Motor neuron (in vitro differentiated cells): ENCODE measurements around the gene SLC66A2. TPM values are rescaled to one million over a fixed set of nuclear protein-coding genes. Genes with fewer than 3 reads are reported as not detected.

Experiments
- ATAC-seq, 8 experiments: fragments of 200-7000 bp; cut with Tn5 transposase; replicated peaks in 6 of 8; 2 replicates each; pipeline ENCODE4 v1.8.0; 2021; ENCODE audit warnings: mild to moderate bottlenecking in 8 of 8, moderate library complexity in 8 of 8
- H3K27ac ChIP-seq, 2 donors: fragments of 250-450 bp; sonication (Bioruptor Pico); 2 replicates each; pipeline ENCODE4 v1.9.0; 2021; ENCODE audit warnings: antibody characterized with exemption in 2 of 2, mild to moderate bottlenecking in 2 of 2, moderate library complexity in 1 of 2
- H3K4me1 ChIP-seq, 2 donors: fragments of 250-450 bp; sonication (Bioruptor Pico); replicated peaks in 1 of 2; 2 replicates each; pipeline ENCODE4 v1.6.1; 2021; ENCODE audit warnings: antibody characterized with exemption in 2 of 2, mild to moderate bottlenecking in 2 of 2, moderate library complexity in 1 of 2
- H3K4me3 ChIP-seq, 5 donors: fragments of 250-450 bp; sonication (Bioruptor Pico); 2 replicates each; pipeline ENCODE4 v1.9.0; 2021; ENCODE audit warnings: antibody characterized with exemption in 5 of 5, mild to moderate bottlenecking in 5 of 5, moderate library complexity in 4 of 5
- WGBS, 10 experiments: fragments of 450-650 bp; shearing (Covaris generic); methylation state at CpG; one replicate each; pipeline ENCODE4 v1.0.0; 2022; 5-methylcytosine and 5-hydroxymethylcytosine counted together
- in situ Hi-C, 9 experiments: fragments of 400-800 bp; cut with MboI; loops; one replicate each; pipeline ENCODE4 v1.15.0; 2021; ENCODE audit warnings: low sequenced_read_pairs in 9 of 9, low pct_unique_long_range_greater_than_20kb in 2 of 9; ENCODE audit not compliant: unreplicated experiment in 9 of 9
- total RNA-seq, 8 experiments: library from RNA; unstranded; fragments of 300-600 nt; gene quantifications; 2 replicates each; pipeline versions ENCODE4 v1.2.3 to v1.2.4, GENCODE V29; 2022

Gene SLC66A2
- total RNA-seq, 8 experiments from 2014 or later = 15.6 to 25.7 (median 18.9) TPM

GRCh38 chr18:79903787-79904356, 47.6 kb downstream of the SLC66A2 start:
- no peak overlapping the region for H3K27ac ChIP-seq
- WGBS, 10 experiments = no CpG with 5 or more reads among the region's 25 CpGs
- in situ Hi-C loops = no loop called here
- H3K4me3 ChIP-seq = no peak overlapping the region
- H3K4me1 ChIP-seq = no peaks in the 10 kb centered on the region
- ATAC-seq = no peak

GRCh38 chr18:79903071-79903635, 48.3 kb downstream of the SLC66A2 start:
- Histone ChIP-seq H3K27ac (no peak overlapping the region), H3K4me3 (no peak overlapping the region), H3K4me1 (no peaks in the 10 kb centered on the region)
- no peak for ATAC-seq
- 89 to 98% (median 94%) methylated on average over 3 to 7 of the region's 28 CpGs; no CpG with 5 or more reads in 6 of the 10 experiments for WGBS, 10 experiments
- in situ Hi-C loops = no loop called here

- 93 to 100% (median 99%) methylated on average over 1 to 6 of the region's 20 CpGs; no CpG with 5 or more reads in 6 of the 10 experiments for WGBS, 10 experiments
- H3K4me1 ChIP-seq = no peaks in the 10 kb centered on the region
These were observed 48.8 kb downstream of the SLC66A2 start for GRCh38 chr18:79902640-79903039.

GRCh38 chr18:79902075-79902474, 49.4 kb downstream of the SLC66A2 start:
- ATAC-seq = no peak
- Histone ChIP-seq H3K4me3 (no peak overlapping the region), H3K4me1 (no peaks in the 10 kb centered on the region), H3K27ac (no peak overlapping the region)
- in situ Hi-C loops = no loop called here
- 60 to 100% (median 100%) methylated on average over 1 to 2 of the region's 8 CpGs; no CpG with 5 or more reads in 5 of the 10 experiments for WGBS, 10 experiments

More at GRCh38 chr18:79902640-79903039, 48.8 kb downstream of the SLC66A2 start:
- H3K27ac ChIP-seq = no peak overlapping the region
- in situ Hi-C loops = no loop called here
- no peak for ATAC-seq
- no peak overlapping the region for H3K4me3 ChIP-seq

- WGBS, 10 experiments = 50 to 97% (median 83%) methylated on average over 1 to 6 of the region's 13 CpGs; no CpG with 5 or more reads in 4 of the 10 experiments
- H3K4me1 ChIP-seq = no peaks in the 10 kb centered on the region
- ATAC-seq = no peak
- no peak overlapping the region for H3K4me3 ChIP-seq
- no peak overlapping the region for H3K27ac ChIP-seq
- in situ Hi-C loops = no loop called here
These were observed 49.8 kb downstream of the SLC66A2 start for GRCh38 chr18:79901665-79902064.

- Histone ChIP-seq H3K4me3 (no peak overlapping the region), H3K4me1 (no peaks in the 10 kb centered on the region), H3K27ac (no peak overlapping the region)
- WGBS, 10 experiments = 92 to 100% (median 93%) methylated on average over 1 to 3 of the region's 28 CpGs; no CpG with 5 or more reads in 7 of the 10 experiments
- no peak for ATAC-seq
- in situ Hi-C loops = no loop called here
These were observed 50.6 kb downstream of the SLC66A2 start for GRCh38 chr18:79900610-79901570.

GRCh38 chr18:79899609-79900445, 51.6 kb downstream of the SLC66A2 start:
- Histone ChIP-seq H3K27ac (no peak overlapping the region), H3K4me1 (no peaks in the 10 kb centered on the region), H3K4me3 (no peak overlapping the region)
- 67 to 100% (median 93%) methylated on average over 1 to 8 of the region's 53 CpGs; no CpG with 5 or more reads in 4 of the 10 experiments for WGBS, 10 experiments
- ATAC-seq = no peak
- in situ Hi-C loops = no loop called here

- H3K27ac ChIP-seq = no peak overlapping the region
- in situ Hi-C loops = no loop called here
- no peak for ATAC-seq
- H3K4me1 ChIP-seq = no peaks in the 10 kb centered on the region
- no peak overlapping the region for H3K4me3 ChIP-seq
- WGBS, 10 experiments = 80 to 100% (median 98%) methylated on average over 1 to 31 of the region's 70 CpGs; no CpG with 5 or more reads in 3 of the 10 experiments
These were observed 52.4 kb downstream of the SLC66A2 start for GRCh38 chr18:79898952-79899608.

- in situ Hi-C loops = no loop called here
- 93 to 100% (median 100%) methylated on average over 2 to 6 of the region's 15 CpGs; no CpG with 5 or more reads in 3 of the 10 experiments for WGBS, 10 experiments
- Histone ChIP-seq H3K27ac (no peak overlapping the region), H3K4me3 (no peak overlapping the region), H3K4me1 (no peaks in the 10 kb centered on the region)
- no peak for ATAC-seq
These were observed 53.4 kb downstream of the SLC66A2 start for GRCh38 chr18:79897940-79898625.

GRCh38 chr18:79896738-79897137, 54.7 kb downstream of the SLC66A2 start:
- no peaks in the 10 kb centered on the region for H3K4me1 ChIP-seq
- H3K27ac ChIP-seq = no peak overlapping the region
- ATAC-seq = no peak
- in situ Hi-C loops = no loop called here
- H3K4me3 ChIP-seq = no peak overlapping the region
- 49 to 100% (median 94%) methylated on average over 2 to 3 of the region's 3 CpGs for WGBS, 10 experiments

GRCh38 chr18:79890674-79891073, 60.8 kb downstream of the SLC66A2 start:
- in situ Hi-C loops = no loop called here
- 67 to 95% (median 82%) methylated on average over 2 to 5 of the region's 5 CpGs for WGBS, 10 experiments
- Histone ChIP-seq H3K27ac (no peak overlapping the region), H3K4me3 (no peak overlapping the region), H3K4me1 (no peaks in the 10 kb centered on the region)
- ATAC-seq = no peak

- Histone ChIP-seq H3K4me1 (no peaks in the 10 kb centered on the region), H3K27ac (no peak overlapping the region), H3K4me3 (no peak overlapping the region)
- 70 to 94% (median 80%) methylated on average over 1 to 13 of the region's 14 CpGs for WGBS, 10 experiments
- in situ Hi-C loops = no loop called here
- ATAC-seq = no peak
These were observed 61.9 kb downstream of the SLC66A2 start for GRCh38 chr18:79889569-79889968.
